Activated B cell treated with CpG ODN at 0.5 μM for 24 hours (primary cell): ENCODE results near the gene TRAF2. TPM values are rescaled to one million over a fixed set of nuclear protein-coding genes. Genes with fewer than 3 reads are reported as not detected.

ENCODE experiments used
- ATAC-seq: fragments of 200-7000 bp; cut with Tn5 transposase; one replicate; pipeline ENCODE4 v1.10.0; 2021; ENCODE audit warnings: low read depth, mild to moderate bottlenecking, moderate library complexity
- CTCF ChIA-PET: fragments of 350-600 bp; sonication (Branson Sonifier 250); formaldehyde crosslinking; loops from one replicate; lab custom pipeline; 2021; ENCODE audit warnings: antibody characterized with exemption; lab: Charles Lee
- POLR2A ChIA-PET: fragments of 350-600 bp; sonication (Branson Sonifier 250); formaldehyde crosslinking; loops from one replicate; lab custom pipeline; 2021; ENCODE audit warnings: antibody characterized with exemption; lab: Charles Lee
- DNase-seq: peaks from one replicate; pipeline ENCODE4 v3.0.0; 2022
- H3K27ac Mint-ChIP-seq: one replicate; pipeline ENCODE4 v1.8.0; 2020; ENCODE audit warnings: mixed read lengths
- H3K27me3 Mint-ChIP-seq: one replicate; pipeline ENCODE4 v1.8.0; 2021; ENCODE audit warnings: mixed read lengths
- H3K36me3 Mint-ChIP-seq: one replicate; pipeline ENCODE4 v1.8.0; 2021; ENCODE audit warnings: low read depth, mixed read lengths
- H3K4me1 Mint-ChIP-seq: one replicate; pipeline ENCODE4 v1.8.0; 2021; ENCODE audit warnings: mixed read lengths
- H3K4me3 Mint-ChIP-seq: one replicate; pipeline ENCODE4 v1.8.0; 2020; ENCODE audit warnings: mild to moderate bottlenecking, mixed read lengths
- H3K9me3 Mint-ChIP-seq: one replicate; pipeline ENCODE4 v1.8.0; 2020; ENCODE audit warnings: mixed read lengths
- intact Hi-C: fragments of 100-400 bp; cut with micrococcal nuclease; formaldehyde crosslinking; loops from one replicate; pipeline ENCODE4 v1.15.1; 2024
- total RNA-seq: library from RNA; stranded (reverse); gene quantifications from 2 replicates; pipeline ENCODE4 v1.2.3, GENCODE V29; 2022
- TF ChIP-seq, protein P1 (sequence below): fragments of 200-600 bp; IDR thresholded peaks from one replicate; pipeline ENCODE4 v1.8.0; 2022; ENCODE audit warnings: antibody characterized with exemption, mild to moderate bottlenecking

The TRAF2 gene
- total RNA-seq, 1 donor from 2014 or later: 58.2 TPM

DNA sequence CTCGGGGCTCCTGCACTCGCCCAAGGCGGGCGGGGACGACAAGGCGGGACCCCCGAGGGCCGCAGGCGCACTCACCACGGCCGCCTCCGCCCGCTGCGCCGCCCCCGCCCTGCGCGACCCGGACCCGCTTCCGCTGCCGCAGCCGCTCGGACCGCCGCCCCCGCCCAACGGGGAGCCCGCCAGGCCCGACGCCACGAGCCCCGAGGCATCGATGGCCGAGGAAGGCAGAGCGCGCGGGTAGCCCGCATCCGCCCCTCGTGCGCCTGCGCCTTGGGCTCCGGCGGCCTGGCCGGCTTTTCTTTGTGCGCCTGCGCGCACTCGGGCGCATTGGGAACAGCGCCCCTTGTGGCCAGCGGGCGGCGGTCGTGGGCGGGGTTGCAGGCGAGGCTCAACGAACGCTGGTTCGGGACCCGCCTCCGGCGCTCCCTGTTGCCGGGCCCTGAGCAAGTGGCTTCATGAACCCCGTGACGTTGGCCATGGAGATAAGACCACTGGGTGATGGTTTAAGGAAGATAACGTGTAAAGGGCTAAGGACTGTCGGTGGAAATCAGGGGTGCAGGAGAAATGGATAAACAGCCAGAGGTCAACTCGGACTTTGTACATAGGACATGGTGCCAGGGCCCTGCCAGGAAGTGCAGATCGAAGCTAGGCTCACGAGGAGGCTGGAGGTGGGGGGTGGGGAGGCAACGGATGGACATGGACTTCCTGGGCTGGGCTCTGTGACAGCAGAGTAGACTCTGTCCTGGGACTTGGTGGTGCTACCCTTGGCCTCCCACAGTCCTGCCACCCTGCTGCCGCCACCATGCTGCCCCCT lies 58.4 kb downstream of the TRAF2 start, which contains the start of the genes C8G and FBXW5:
C8G (plus strand) TSS at position 725 of the 814 bp plus-strand sequence; CDS start at position 803, 78 bp downstream.
FBXW5 (minus strand) TSS at position 220 of the 814 bp plus-strand sequence. CDS start 655 bp downstream, outside the sequence.
- Mint-ChIP-seq H3K4me3 (peak within 1 kb of the TSS; percentile 80), H3K4me1 (peaks cover 9% of the 10 kb centered on the region), H3K27me3 (no peaks in the 10 kb centered on the region), H3K27ac (peak within 1 kb of the TSS; percentile 79), H3K9me3 (no peaks in the 10 kb centered on the region), H3K36me3 (peaks cover 28% of the 10 kb centered on the region)
- ATAC-seq (peak; percentile 90), DNase-seq (peak; percentile 97)
- TF ChIP-seq, protein P1, sequence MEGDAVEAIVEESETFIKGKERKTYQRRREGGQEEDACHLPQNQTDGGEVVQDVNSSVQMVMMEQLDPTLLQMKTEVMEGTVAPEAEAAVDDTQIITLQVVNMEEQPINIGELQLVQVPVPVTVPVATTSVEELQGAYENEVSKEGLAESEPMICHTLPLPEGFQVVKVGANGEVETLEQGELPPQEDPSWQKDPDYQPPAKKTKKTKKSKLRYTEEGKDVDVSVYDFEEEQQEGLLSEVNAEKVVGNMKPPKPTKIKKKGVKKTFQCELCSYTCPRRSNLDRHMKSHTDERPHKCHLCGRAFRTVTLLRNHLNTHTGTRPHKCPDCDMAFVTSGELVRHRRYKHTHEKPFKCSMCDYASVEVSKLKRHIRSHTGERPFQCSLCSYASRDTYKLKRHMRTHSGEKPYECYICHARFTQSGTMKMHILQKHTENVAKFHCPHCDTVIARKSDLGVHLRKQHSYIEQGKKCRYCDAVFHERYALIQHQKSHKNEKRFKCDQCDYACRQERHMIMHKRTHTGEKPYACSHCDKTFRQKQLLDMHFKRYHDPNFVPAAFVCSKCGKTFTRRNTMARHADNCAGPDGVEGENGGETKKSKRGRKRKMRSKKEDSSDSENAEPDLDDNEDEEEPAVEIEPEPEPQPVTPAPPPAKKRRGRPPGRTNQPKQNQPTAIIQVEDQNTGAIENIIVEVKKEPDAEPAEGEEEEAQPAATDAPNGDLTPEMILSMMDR: peak; percentile 48
- intact Hi-C loops: loop anchor here (1.0 to 10.0 kb wide), 8 partner anchors 42 to 280 kb away; partner anchors contain the start of genes AJM1, CYSRT1, PAXX and PHPT1
- ChIA-PET POLR2A (interaction anchor here (0.7 to 1.7 kb wide), 8 partner anchors 42 to 297 kb away, joined by 3 to 9 read pairs (median 4); partner anchors contain the start of genes EDF1, PAXX, TRAF2 and TUBB4B), CTCF (interaction anchor here (1.2 to 1.5 kb wide), 3 partner anchors 43 to 101 kb away, joined by 3 to 6 read pairs (median 6); no protein-coding TSS in a partner anchor)

DNA sequence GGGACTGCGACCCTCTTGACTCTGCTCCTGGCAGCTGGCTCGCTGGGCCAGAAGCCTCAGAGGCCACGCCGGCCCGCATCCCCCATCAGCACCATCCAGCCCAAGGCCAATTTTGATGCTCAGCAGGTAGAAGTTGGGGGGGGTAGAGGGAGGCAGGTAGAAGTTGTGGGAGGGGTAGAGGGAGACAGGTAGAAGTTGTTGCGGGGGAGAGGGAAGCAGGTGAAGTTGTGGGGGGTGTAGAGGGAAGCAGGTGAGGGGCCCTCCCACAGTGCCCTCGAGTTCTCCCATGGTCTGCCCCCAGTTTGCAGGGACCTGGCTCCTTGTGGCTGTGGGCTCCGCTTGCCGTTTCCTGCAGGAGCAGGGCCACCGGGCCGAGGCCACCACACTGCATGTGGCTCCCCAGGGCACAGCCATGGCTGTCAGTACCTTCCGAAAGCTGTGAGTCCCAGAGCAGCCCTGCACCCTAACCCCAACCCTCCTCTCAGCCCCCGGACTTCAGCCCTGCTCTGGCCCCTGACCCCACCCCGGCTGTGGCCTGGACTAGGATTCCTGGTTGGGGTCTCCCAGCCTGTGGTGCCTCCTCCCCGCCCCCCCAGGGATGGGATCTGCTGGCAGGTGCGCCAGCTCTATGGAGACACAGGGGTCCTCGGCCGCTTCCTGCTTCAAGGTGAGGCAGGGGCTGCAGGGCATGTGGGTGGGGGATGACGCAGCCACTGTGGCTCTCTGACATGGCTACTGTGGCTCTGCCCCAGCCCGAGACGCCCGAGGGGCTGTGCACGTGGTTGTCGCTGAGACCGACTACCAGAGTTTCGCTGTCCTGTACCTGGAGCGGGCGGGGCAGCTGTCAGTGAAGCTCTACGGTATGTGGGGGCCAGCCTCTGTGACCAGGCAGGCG lies 59.3 kb downstream of the TRAF2 start:
- H3K9me3 Mint-ChIP-seq: no peaks in the 10 kb centered on the region
- no peak for DNase-seq
- H3K36me3 Mint-ChIP-seq: peaks cover 20% of the 10 kb centered on the region
- intact Hi-C loops: loop anchor here (10.0 kb wide), 1 partner anchor 279 kb away; the partner anchor contains the start of genes CYSRT1, RNF208 and RNF224
- no peaks in the 10 kb centered on the region for H3K27me3 Mint-ChIP-seq
- ATAC-seq: no peak
- peaks cover 14% of the 10 kb centered on the region for H3K4me1 Mint-ChIP-seq
- CTCF ChIA-PET: interaction anchor here (1.2 to 1.5 kb wide), 2 partner anchors 90 to 102 kb away, joined by 3 to 6 read pairs; no protein-coding TSS in a partner anchor
- H3K27ac Mint-ChIP-seq: no peak overlapping the region
- POLR2A ChIA-PET: interaction anchor here (0.6 to 0.7 kb wide), 3 partner anchors 31 to 296 kb away, joined by 3 to 10 read pairs (median 3); partner anchors contain the start of genes PAXX and TUBB4B
- TF ChIP-seq, protein P1: no peak
- no peak overlapping the region for H3K4me3 Mint-ChIP-seq

DNA sequence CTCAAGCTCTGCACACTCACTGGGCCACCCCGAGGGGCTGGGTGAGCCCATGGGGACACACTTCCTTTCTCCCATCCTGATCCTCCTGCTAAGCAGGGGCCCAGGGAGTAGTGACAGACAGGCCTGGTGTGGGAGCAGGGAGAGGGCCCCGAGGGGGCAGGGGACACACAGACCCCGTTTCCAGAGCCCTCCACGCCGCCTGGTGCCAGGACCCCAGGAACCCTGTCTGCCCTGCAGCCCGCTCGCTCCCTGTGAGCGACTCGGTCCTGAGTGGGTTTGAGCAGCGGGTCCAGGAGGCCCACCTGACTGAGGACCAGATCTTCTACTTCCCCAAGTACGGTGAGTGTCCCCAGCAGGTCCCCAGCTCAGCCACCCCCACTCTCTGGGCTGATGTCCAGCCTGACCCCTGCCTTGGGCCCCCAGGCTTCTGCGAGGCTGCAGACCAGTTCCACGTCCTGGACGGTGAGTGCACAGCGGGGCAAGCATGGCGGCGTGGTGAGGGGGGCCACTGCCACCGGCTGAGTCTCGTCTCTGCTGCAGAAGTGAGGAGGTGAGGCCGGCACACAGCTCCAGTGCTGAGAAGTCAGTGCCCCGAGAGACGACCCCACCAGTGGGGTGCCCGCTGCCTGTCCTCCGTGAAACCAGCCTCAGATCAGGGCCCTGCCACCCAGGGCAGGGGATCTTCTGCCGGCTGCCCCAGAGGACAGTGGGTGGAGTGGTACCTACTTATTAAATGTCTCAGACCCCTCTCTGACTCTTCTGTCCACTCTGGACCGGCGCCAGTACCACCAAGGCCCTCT lies 60.1 kb downstream of the TRAF2 start:
- CTCF ChIA-PET: interaction anchor here (1.7 to 2.3 kb wide), 2 partner anchors 46 to 83 kb away, joined by 4 to 15 read pairs; partner anchors contain the start of gene PAXX
- TF ChIP-seq, protein P1: no peak
- Mint-ChIP-seq H3K27me3 (no peaks in the 10 kb centered on the region), H3K36me3 (peaks cover 13% of the 10 kb centered on the region), H3K9me3 (no peaks in the 10 kb centered on the region), H3K4me3 (no peak overlapping the region), H3K27ac (no peak overlapping the region), H3K4me1 (peaks cover 14% of the 10 kb centered on the region)
- DNase-seq (no peak), ATAC-seq (no peak)
- intact Hi-C loops: loop anchor here (10.0 kb wide), 1 partner anchor 278 kb away; the partner anchor contains the start of genes CYSRT1, RNF208 and RNF224
- POLR2A ChIA-PET: interaction anchor here (0.6 kb wide), 2 partner anchors 30 to 46 kb away, joined by 3 to 10 read pairs; partner anchors contain the start of gene PAXX
